BLaER1 treated with 17β-estradiol and CSF1 and Interleukin-3, amounts not matched to agents 10 nM and 100 nM (cell line): ENCODE measurements around the gene PRSS38.

Experiments
- H3K27ac ChIP-seq, 11 experiments: shearing (Covaris generic); formaldehyde crosslinking; 2 replicates each; pipeline ENCODE4 v1.8.1; 2022
- H3K27me3 ChIP-seq, 11 experiments: shearing (Covaris generic); formaldehyde crosslinking; 2 replicates each; pipeline ENCODE4 v1.8.1; 2022
- H3K36me3 ChIP-seq, 11 experiments: shearing (Covaris generic); formaldehyde crosslinking; 2 replicates each; pipeline ENCODE4 v1.8.1; 2022
- H3K4me1 ChIP-seq, 10 experiments: shearing (Covaris generic); formaldehyde crosslinking; 2 replicates each; pipeline ENCODE4 v1.8.1; 2022
- H3K4me2 ChIP-seq, 11 experiments: shearing (Covaris generic); formaldehyde crosslinking; 2 replicates each; pipeline ENCODE4 v1.8.1; 2022
- H3K4me3 ChIP-seq, 10 experiments: shearing (Covaris generic); formaldehyde crosslinking; 2 replicates each; pipeline ENCODE4 v1.8.1; 2022
- H3K9ac ChIP-seq, 11 experiments: shearing (Covaris generic); formaldehyde crosslinking; 2 replicates each; pipeline ENCODE4 v1.8.1; 2022
- H3K9me3 ChIP-seq, 11 experiments: shearing (Covaris generic); formaldehyde crosslinking; replicated peaks in 1 of 11; 2 replicates each; pipeline ENCODE4 v1.8.1; 2022
- H4K20me1 ChIP-seq, 11 experiments: shearing (Covaris generic); formaldehyde crosslinking; 2 replicates each; pipeline ENCODE4 v1.8.1; 2022
- Cebpa-rat ChIP-seq, 11 experiments: shearing (Covaris generic); IDR thresholded peaks; 2 replicates each; pipeline ENCODE4 v1.8.1; 2022

PRSS38 gene

GRCh38 chr1:227769936-227770494 is 45.5 kb upstream of the PRSS38 start:
- Histone ChIP-seq H3K4me1 (peaks cover 12 to 29% (median 21%) of the 10 kb centered on the region in 10 experiments; a peak in 19 of 20 replicates), H3K9me3 (no peaks in the 10 kb centered on the region), H3K4me2 (no peak overlapping the region), H4K20me1 (peaks cover 14 to 73% (median 46%) of the 10 kb centered on the region in 11 experiments; a peak in 21 of 22 replicates), H3K36me3 (peaks cover 43 to 88% (median 55%) of the 10 kb centered on the region in 11 experiments), H3K4me3 (no peak overlapping the region), H3K27me3 (no peaks in the 10 kb centered on the region), H3K27ac (no peak overlapping the region), H3K9ac (no peak overlapping the region)
- TF ChIP-seq Cebpa-rat (IDR thresholded peaks at IDR 0.05) = no peak

- Histone ChIP-seq H4K20me1 (peaks cover 9 to 73% (median 38%) of the 10 kb centered on the region in 11 experiments; a peak in 21 of 22 replicates), H3K9ac (no peak overlapping the region), H3K4me3 (no peak overlapping the region), H3K4me1 (peaks cover 8 to 23% (median 13%) of the 10 kb centered on the region in 10 experiments; a peak in 19 of 20 replicates), H3K27me3 (no peaks in the 10 kb centered on the region), H3K4me2 (no peak overlapping the region), H3K9me3 (no peaks in the 10 kb centered on the region), H3K27ac (no peak overlapping the region), H3K36me3 (peaks cover 49 to 88% (median 60%) of the 10 kb centered on the region in 11 experiments)
- no peak for TF ChIP-seq Cebpa-rat (IDR thresholded peaks at IDR 0.05)
These were observed 44.7 kb upstream of the PRSS38 start for GRCh38 chr1:227770812-227771211.

DNA sequence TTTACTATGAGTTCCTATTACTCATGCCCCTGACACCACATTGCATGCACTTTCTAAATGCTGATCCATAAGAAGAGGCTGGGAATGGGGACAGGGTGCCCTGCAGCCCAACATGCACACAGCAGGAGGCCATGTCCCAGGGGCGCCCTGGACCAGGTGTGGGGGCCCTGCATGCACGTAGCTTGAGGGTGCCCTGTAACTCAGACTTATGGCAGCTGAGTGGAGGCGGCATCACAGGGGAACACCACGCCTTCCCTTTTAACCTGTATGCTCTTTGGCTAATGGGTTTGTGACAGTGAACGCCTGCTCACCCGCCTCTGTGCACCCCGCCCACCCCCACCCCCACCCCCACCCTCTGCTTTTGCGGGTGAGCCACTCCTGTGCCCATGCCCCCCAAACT is 44.1 kb upstream of the PRSS38 start:
- peaks cover 54 to 90% (median 63%) of the 10 kb centered on the region in 11 experiments for H3K36me3 ChIP-seq

DNA sequence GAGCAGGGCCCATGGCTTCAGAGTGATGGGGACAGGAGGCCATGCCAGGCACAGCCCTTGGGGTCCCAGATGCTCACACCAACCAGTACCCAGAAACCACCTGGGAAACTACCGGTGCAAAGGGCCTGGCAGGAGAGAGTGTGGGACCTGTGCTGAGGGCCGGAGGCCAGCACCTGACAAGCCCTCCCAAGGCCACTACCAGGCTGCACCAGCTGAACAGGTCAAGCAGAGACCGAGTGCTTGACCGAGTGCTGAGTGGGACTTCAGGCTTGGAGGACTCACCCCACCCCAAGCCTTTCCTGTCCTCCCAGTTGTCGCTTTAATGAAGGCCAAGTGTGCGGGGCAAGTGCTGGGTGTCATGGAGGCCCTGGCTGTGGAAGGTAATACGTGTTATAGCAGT is 43.7 kb upstream of the PRSS38 start:
- peaks cover 56 to 93% (median 65%) of the 10 kb centered on the region in 11 experiments for H3K36me3 ChIP-seq
- H3K9ac ChIP-seq = no peak overlapping the region
- H3K27me3 ChIP-seq = no peaks in the 10 kb centered on the region
- H3K9me3 ChIP-seq = no peaks in the 10 kb centered on the region
- H3K4me3 ChIP-seq = no peak overlapping the region
- no peak overlapping the region for H3K4me2 ChIP-seq
- H3K4me1 ChIP-seq = peaks cover 0 to 13% (median 4%) of the 10 kb centered on the region in 10 experiments; a peak in 16 of 20 replicates
- no peak for TF ChIP-seq Cebpa-rat (IDR thresholded peaks at IDR 0.05)
- H3K27ac ChIP-seq = no peak overlapping the region
- H4K20me1 ChIP-seq = peaks cover 0 to 67% (median 33%) of the 10 kb centered on the region in 11 experiments; a peak in 21 of 22 replicates

More for the DNA sequence above, 44.1 kb upstream of the PRSS38 start:
- peaks cover 3 to 18% (median 8%) of the 10 kb centered on the region in 10 experiments; a peak in 19 of 20 replicates for H3K4me1 ChIP-seq
- no peak overlapping the region for H3K9ac ChIP-seq
- H3K4me2 ChIP-seq = no peak overlapping the region
- H3K9me3 ChIP-seq = no peaks in the 10 kb centered on the region
- peaks cover 3 to 71% (median 34%) of the 10 kb centered on the region in 11 experiments; a peak in 21 of 22 replicates for H4K20me1 ChIP-seq
- no peaks in the 10 kb centered on the region for H3K27me3 ChIP-seq
- no peak for TF ChIP-seq Cebpa-rat (IDR thresholded peaks at IDR 0.05)
- no peak overlapping the region for H3K27ac ChIP-seq
- H3K4me3 ChIP-seq = no peak overlapping the region

- Histone ChIP-seq H3K4me2 (no peak overlapping the region), H3K27me3 (no peaks in the 10 kb centered on the region), H4K20me1 (peaks cover 0 to 59% (median 23%) of the 10 kb centered on the region in 11 experiments; a peak in 13 of 22 replicates), H3K4me3 (no peak overlapping the region), H3K36me3 (peaks cover 38 to 82% (median 53%) of the 10 kb centered on the region in 11 experiments), H3K27ac (no peak overlapping the region), H3K9me3 (no peaks in the 10 kb centered on the region), H3K9ac (no peak overlapping the region), H3K4me1 (peaks cover 0 to 9% (median 0%) of the 10 kb centered on the region in 10 experiments; a peak in 5 of 20 replicates)
- TF ChIP-seq Cebpa-rat (IDR thresholded peaks at IDR 0.05) = no peak
These were observed 41.9 kb upstream of the PRSS38 start for GRCh38 chr1:227773558-227773957.

GRCh38 chr1:227774051-227774731 is 41.3 kb upstream of the PRSS38 start:
- H3K4me2 ChIP-seq = no peak overlapping the region
- H3K27ac ChIP-seq = no peak overlapping the region
- peaks cover 0 to 9% (median 0%) of the 10 kb centered on the region in 10 experiments; a peak in 5 of 20 replicates for H3K4me1 ChIP-seq
- H3K4me3 ChIP-seq = no peak overlapping the region
- H3K27me3 ChIP-seq = no peaks in the 10 kb centered on the region
- H3K9ac ChIP-seq = no peak overlapping the region
- H3K9me3 ChIP-seq = no peaks in the 10 kb centered on the region
- H4K20me1 ChIP-seq = peaks cover 0 to 60% (median 22%) of the 10 kb centered on the region in 11 experiments; a peak in 13 of 22 replicates
- TF ChIP-seq Cebpa-rat (IDR thresholded peaks at IDR 0.05) = no peak
- H3K36me3 ChIP-seq = peaks cover 32 to 82% (median 50%) of the 10 kb centered on the region in 11 experiments; a peak in 21 of 22 replicates

GRCh38 chr1:227774821-227775661 is 40.4 kb upstream of the PRSS38 start:
- H3K4me3 ChIP-seq = no peak overlapping the region
- no peak for TF ChIP-seq Cebpa-rat (IDR thresholded peaks at IDR 0.05)
- H3K27ac ChIP-seq = no peak overlapping the region
- H3K4me2 ChIP-seq = no peak overlapping the region
- H4K20me1 ChIP-seq = peaks cover 0 to 60% (median 23%) of the 10 kb centered on the region in 11 experiments; a peak in 11 of 22 replicates
- H3K9ac ChIP-seq = no peak overlapping the region
- H3K36me3 ChIP-seq = peaks cover 29 to 82% (median 42%) of the 10 kb centered on the region in 11 experiments; a peak in 21 of 22 replicates
- H3K4me1 ChIP-seq = peaks cover 0 to 9% (median 0%) of the 10 kb centered on the region in 10 experiments; a peak in 5 of 20 replicates
- H3K27me3 ChIP-seq = no peaks in the 10 kb centered on the region
- H3K9me3 ChIP-seq = no peaks in the 10 kb centered on the region

- H3K27ac ChIP-seq = no peak overlapping the region
- no peak overlapping the region for H3K9ac ChIP-seq
- no peak overlapping the region for H3K4me2 ChIP-seq
- peaks cover 33 to 82% (median 44%) of the 10 kb centered on the region in 11 experiments; a peak in 21 of 22 replicates for H3K36me3 ChIP-seq
- peaks cover 0 to 9% (median 0%) of the 10 kb centered on the region in 10 experiments; a peak in 5 of 20 replicates for H3K4me1 ChIP-seq
- H3K9me3 ChIP-seq = no peaks in the 10 kb centered on the region
- no peak for TF ChIP-seq Cebpa-rat (IDR thresholded peaks at IDR 0.05)
- H4K20me1 ChIP-seq = peaks cover 0 to 66% (median 23%) of the 10 kb centered on the region in 11 experiments; a peak in 12 of 22 replicates
- H3K4me3 ChIP-seq = no peak overlapping the region
- H3K27me3 ChIP-seq = no peaks in the 10 kb centered on the region
These were observed 39.6 kb upstream of the PRSS38 start for GRCh38 chr1:227775841-227776240.
